ENCODE measurements around the gene MTG2.

DNA sequence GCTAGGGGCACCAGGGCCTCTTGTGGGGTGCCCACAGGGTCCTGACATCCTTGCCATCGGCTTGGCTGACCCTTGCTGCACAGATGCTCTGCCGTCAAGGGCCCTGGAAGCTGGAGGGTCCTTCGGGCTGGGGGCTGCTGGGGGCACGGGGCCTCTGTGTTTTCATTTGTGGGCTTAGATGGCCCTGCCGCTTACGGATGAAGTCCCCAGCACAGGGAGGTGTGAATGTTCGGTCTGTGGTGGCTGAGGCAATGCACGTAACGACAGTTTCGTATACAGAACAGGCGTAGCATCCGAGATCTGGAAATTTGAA is 24.8 kb upstream of the MTG2 start:
- TF ChIP-seq, protein P1, sequence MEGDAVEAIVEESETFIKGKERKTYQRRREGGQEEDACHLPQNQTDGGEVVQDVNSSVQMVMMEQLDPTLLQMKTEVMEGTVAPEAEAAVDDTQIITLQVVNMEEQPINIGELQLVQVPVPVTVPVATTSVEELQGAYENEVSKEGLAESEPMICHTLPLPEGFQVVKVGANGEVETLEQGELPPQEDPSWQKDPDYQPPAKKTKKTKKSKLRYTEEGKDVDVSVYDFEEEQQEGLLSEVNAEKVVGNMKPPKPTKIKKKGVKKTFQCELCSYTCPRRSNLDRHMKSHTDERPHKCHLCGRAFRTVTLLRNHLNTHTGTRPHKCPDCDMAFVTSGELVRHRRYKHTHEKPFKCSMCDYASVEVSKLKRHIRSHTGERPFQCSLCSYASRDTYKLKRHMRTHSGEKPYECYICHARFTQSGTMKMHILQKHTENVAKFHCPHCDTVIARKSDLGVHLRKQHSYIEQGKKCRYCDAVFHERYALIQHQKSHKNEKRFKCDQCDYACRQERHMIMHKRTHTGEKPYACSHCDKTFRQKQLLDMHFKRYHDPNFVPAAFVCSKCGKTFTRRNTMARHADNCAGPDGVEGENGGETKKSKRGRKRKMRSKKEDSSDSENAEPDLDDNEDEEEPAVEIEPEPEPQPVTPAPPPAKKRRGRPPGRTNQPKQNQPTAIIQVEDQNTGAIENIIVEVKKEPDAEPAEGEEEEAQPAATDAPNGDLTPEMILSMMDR (IDR thresholded peaks at IDR 0.05), result no peak
- TF ChIP-seq POLR2A (IDR thresholded peaks at IDR 0.05), result no peak
- no peak for TF ChIP-seq POLR2AphosphoS5 (IDR thresholded peaks at IDR 0.05; ENCODE audit: insufficient read depth in 1 of 2, low read depth in 1 of 2)
